Brain microvascular endothelial cell (primary cell): ENCODE measurements around the gene SHISA6.

Source experiments
- DNase-seq: peaks from one replicate; pipeline ENCODE4 v3.0.0-alpha.2; 2020
- H3K27ac ChIP-seq: fragments of 250-450 bp; sonication (Bioruptor Pico); 2 replicates; pipeline ENCODE4 v1.5.1; 2020; ENCODE audit warnings: mild to moderate bottlenecking, moderate library complexity
- H3K27me3 ChIP-seq: fragments of 250-450 bp; sonication (Bioruptor Pico); replicated peaks from 2 replicates; pipeline ENCODE4 v1.5.1; 2020; ENCODE audit warnings: mild to moderate bottlenecking
- H3K36me3 ChIP-seq: fragments of 250-450 bp; sonication (Bioruptor Pico); replicated peaks from 2 replicates; pipeline ENCODE4 v1.5.1; 2020; ENCODE audit warnings: mild to moderate bottlenecking
- H3K4me3 ChIP-seq: 2 replicates; pipeline ENCODE4 v1.5.1; 2011; ENCODE audit warnings: low read depth, mild to moderate bottlenecking, control low read depth, low read length, moderate library complexity
- CTCF ChIP-seq: IDR thresholded peaks from 2 replicates; pipeline ENCODE4 v1.5.1; 2011; ENCODE audit warnings: low read depth, mild to moderate bottlenecking, moderate library complexity, low read length, control low read depth, inconsistent platforms; ENCODE audit errors: missing control alignments
- in situ Hi-C: cut with HindIII; loops from 2 replicates; pipeline ENCODE4 v1.10.0; 2017; ENCODE audit warnings: low sequenced_read_pairs, low pct_ligation_motif_present

The SHISA6 gene

GRCh38 chr17:11561281-11561680 is 320.3 kb downstream of the SHISA6 start:
- in situ Hi-C loops = no loop called here
- Histone ChIP-seq H3K27me3 (no peaks in the 10 kb centered on the region), H3K36me3 (no peaks in the 10 kb centered on the region), H3K27ac (no peak overlapping the region), H3K4me3 (no peak overlapping the region)
- no peak for TF ChIP-seq CTCF
- no peak for DNase-seq

- H3K27ac ChIP-seq = no peak overlapping the region
- H3K27me3 ChIP-seq = no peaks in the 10 kb centered on the region
- DNase-seq = no peak
- no peak overlapping the region for H3K4me3 ChIP-seq
- in situ Hi-C loops = no loop called here
- H3K36me3 ChIP-seq = no peaks in the 10 kb centered on the region
- no peak for TF ChIP-seq CTCF
Measured at GRCh38 chr17:11561702-11562101, 320.7 kb downstream of the SHISA6 start.

GRCh38 chr17:11564589-11565380 is 323.8 kb downstream of the SHISA6 start:
- H3K36me3 ChIP-seq = no peaks in the 10 kb centered on the region
- no peak overlapping the region for H3K4me3 ChIP-seq
- no peak for DNase-seq
- H3K27me3 ChIP-seq = no peaks in the 10 kb centered on the region
- in situ Hi-C loops = no loop called here
- TF ChIP-seq CTCF = no peak
- H3K27ac ChIP-seq = no peak overlapping the region

- no peak for TF ChIP-seq CTCF
- H3K4me3 ChIP-seq = no peak overlapping the region
- no peaks in the 10 kb centered on the region for H3K36me3 ChIP-seq
- in situ Hi-C loops = no loop called here
- DNase-seq = no peak
- H3K27ac ChIP-seq = no peak overlapping the region
- no peaks in the 10 kb centered on the region for H3K27me3 ChIP-seq
Measured at GRCh38 chr17:11565591-11565990, 324.6 kb downstream of the SHISA6 start.

- TF ChIP-seq CTCF = no peak
- Histone ChIP-seq H3K27me3 (no peaks in the 10 kb centered on the region), H3K27ac (no peak overlapping the region), H3K36me3 (no peaks in the 10 kb centered on the region), H3K4me3 (no peak overlapping the region)
- in situ Hi-C loops = no loop called here
- no peak for DNase-seq
Measured at GRCh38 chr17:11578998-11579397, 338.0 kb downstream of the SHISA6 start.

GRCh38 chr17:11580677-11581076 is 339.7 kb downstream of the SHISA6 start:
- in situ Hi-C loops = no loop called here
- TF ChIP-seq CTCF = no peak
- H3K27ac ChIP-seq = no peak overlapping the region
- no peaks in the 10 kb centered on the region for H3K27me3 ChIP-seq
- H3K4me3 ChIP-seq = no peak overlapping the region
- no peak for DNase-seq
- H3K36me3 ChIP-seq = no peaks in the 10 kb centered on the region
